IPS-18c (cell line): ENCODE results near the gene STAT4.

Experiments used
- H3K4me3 ChIP-seq: 2 replicates; pipeline ENCODE4 v1.7.0; 2013; ENCODE audit warnings: low read depth, mild to moderate bottlenecking, low read length, moderate library complexity; ENCODE audit not compliant: insufficient read depth
- H3K9me3 ChIP-seq: one replicate; pipeline ENCODE4 v1.6.1; 2013; ENCODE audit warnings: mild to moderate bottlenecking, low read length, moderate library complexity; ENCODE audit not compliant: control insufficient read depth, insufficient read depth

STAT4 gene

DNA sequence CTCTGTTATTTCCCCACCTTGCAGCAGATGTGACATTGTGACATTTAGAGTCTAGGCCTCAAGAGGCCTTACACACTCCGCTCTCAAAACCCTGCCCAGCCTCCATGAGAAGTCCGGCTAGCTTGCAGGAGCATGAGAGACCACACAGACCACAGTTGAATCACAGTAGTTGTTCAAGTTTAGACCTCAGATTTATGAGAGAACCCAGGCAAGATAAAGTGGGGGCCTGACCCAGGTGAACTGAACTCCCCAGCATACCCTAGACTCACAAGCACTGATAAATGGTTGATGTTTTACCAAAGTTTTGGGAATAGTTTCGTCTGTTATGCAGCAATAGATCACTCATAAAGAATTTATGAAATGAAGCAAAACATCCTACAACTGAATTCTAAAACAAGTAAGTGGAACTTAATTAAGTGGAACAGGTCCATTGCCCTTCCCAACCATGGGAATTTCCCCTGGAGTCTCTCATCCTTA lies 132.1 kb downstream of the STAT4 start:
- no peaks in the 10 kb centered on the region for H3K9me3 ChIP-seq
- H3K4me3 ChIP-seq: no peak overlapping the region

DNA sequence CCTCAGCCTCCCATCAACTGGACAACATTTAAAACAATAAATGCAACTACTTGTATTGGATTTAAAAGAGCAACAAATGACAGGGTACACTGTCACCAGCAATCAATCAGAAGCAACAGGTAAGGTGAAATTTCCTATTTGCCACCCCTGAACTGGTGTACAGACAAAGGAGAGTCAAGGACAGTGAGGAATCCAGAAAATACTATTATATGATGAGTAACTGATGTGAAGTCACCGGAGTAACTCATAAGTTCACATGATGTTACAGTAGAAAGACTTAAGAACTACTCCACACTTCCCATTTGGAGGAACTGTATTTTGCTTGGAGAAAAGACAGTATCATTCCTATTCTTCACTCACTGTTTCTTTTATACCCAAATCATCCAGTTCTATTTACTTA lies 132.7 kb downstream of the STAT4 start:
- no peaks in the 10 kb centered on the region for H3K9me3 ChIP-seq

DNA sequence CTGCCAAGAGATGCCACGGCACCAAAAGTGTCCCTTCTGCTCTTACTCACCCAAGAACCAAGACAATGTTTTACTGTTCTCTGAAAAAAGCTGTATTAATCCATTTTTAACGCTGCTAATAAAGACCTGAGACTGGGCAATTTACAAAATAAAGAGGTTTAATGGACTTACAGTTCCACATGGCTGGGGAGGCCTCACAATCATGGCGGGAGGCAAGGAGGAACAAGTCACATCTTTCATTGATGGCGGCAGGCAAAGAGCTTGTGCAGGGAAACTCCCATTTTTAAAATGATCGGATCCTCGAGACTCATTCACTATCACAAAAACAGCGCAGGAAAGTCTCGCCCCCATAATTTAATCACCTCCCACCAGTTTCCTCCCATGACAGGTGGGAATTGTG lies 135.0 kb downstream of the STAT4 start:
- Histone ChIP-seq H3K4me3 (no peak overlapping the region), H3K9me3 (no peaks in the 10 kb centered on the region)

More for the DNA sequence above, 132.7 kb downstream of the STAT4 start:
- no peak overlapping the region for H3K4me3 ChIP-seq

DNA sequence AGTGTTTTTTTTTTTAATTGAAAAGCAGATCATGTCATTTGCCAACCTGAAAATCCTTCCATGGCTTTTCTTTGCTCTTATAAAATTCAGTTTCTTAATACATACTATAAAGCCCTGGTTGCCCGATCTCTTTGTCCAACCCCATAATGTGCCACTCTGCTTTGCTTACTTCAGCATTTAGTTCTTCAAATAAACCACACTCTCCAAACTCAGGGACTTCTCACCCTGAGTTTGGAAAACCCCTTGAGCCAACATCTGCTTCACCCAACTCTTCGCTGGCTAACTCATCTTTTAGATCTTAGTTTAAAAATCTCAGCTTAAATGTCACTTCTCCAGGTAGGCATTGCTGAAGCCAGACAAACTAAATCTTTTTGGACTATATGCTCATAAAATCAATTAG lies 135.6 kb downstream of the STAT4 start:
- Histone ChIP-seq H3K9me3 (no peaks in the 10 kb centered on the region), H3K4me3 (no peak overlapping the region)

DNA sequence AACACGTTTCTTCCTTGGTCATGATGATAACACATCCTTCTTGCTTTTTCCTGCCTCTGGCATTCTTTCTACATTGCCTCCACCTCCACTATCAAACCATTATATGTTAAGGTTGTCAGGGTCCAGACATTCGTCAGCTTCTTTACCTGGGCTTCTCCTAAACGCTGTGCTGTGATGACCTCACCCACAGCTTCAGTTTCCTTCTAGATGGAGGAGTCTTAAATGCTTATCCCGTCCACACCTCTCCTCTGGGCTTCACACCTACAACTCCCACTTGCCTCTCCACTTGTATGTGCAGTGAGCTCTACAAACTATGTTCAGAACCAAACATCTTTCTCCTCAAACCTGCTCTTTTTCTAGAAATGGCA lies 136.2 kb downstream of the STAT4 start:
- H3K4me3 ChIP-seq: peak overlapping the region; percentile 80
- no peaks in the 10 kb centered on the region for H3K9me3 ChIP-seq

DNA sequence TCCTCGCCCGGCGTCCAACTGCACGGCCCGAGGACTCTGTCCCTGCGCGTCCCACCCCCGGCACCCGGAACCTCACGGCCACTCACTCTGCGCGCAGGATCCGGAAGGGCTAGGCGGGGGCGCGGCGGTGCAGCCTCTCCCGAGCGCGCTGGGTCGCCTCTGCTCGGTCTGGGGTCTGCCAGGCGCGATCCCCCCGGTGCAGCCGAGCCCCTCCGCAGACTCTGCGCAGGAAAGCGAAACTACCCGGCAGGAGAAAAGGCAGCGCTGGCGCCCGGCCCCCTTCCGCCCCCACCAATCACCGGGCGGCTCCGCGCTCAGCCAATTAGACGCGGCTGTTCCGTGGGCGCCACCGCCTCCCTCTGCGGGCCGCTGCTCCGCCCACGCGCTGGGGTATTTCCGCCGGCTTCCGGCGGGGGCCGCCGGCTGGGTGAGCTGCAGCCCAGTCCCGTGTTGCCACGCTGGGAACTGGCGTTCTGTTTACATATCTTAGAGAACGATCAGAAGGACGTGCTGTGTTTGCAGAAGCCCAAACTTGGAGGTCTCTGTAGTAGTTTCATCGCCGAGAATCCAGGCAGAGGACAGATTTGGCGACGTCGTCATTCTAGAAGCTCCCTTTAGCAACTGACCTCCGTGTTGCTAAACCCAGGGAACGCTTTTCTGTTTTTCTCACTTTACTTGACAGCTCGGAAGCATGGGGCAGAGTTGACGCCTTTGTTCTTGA lies 136.7 kb downstream of the STAT4 start, which contains the start of gene STAT1:
Gene STAT1 (minus strand): TSS at position 240 of the 721 bp plus-strand sequence. CDS start 4,168 bp downstream, outside the sequence.
- Histone ChIP-seq H3K4me3 (peak within 1 kb of the TSS; percentile 80), H3K9me3 (no peaks in the 10 kb centered on the region)

DNA sequence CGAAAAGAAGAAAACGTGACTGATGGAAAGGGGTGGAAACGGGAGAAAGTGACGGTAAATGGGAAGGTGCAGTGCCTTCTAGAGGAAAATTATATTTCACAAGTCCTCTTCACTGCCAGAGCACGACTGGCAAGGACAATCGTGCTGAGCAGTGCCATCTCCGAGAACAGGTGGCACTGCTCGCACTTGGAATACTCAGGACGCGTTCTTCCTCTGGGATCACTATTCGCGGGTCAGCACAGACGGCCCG lies 137.2 kb downstream of the STAT4 start:
- peak overlapping the region; percentile 80 for H3K4me3 ChIP-seq
- H3K9me3 ChIP-seq: no peaks in the 10 kb centered on the region

DNA sequence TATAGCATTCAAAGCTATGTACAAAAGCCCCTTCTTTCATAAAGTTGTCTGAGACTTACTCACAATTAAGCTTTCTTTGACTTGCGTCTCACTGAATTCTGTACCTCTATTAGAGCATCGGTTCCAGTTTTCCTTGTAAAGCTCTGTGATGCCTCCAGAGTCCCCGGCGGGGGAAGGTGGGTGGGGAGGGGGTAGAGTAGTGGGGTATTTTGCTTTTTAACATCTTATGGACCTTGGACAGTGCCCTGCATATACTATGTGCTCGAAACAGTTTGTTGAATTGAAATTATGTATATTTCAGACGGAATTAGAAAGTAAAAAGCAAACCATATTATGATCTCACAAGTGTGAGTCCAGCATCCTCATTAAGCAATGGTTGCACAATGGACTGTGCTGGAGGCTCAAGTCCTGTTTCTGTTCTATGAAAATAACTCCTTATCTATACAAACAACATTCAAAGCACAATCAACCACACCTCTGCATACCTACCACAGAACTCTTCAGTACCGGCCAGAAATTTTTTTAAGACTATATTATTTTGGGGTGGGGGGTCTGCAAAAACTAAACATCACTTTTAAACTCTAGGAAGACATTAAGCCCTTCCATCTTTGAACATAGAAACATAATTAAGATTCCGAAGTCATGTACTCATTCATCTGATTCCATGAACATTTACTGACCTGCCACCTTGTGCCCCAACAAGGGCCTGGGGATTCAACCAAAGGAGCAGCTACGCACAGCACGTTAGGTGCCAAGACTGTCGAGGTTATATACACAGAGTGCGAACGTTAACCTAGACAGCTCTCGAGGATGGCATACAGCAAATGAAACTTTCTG lies 137.7 kb downstream of the STAT4 start:
- Histone ChIP-seq H3K4me3 (peak overlapping the region; percentile 80), H3K9me3 (no peaks in the 10 kb centered on the region)

DNA sequence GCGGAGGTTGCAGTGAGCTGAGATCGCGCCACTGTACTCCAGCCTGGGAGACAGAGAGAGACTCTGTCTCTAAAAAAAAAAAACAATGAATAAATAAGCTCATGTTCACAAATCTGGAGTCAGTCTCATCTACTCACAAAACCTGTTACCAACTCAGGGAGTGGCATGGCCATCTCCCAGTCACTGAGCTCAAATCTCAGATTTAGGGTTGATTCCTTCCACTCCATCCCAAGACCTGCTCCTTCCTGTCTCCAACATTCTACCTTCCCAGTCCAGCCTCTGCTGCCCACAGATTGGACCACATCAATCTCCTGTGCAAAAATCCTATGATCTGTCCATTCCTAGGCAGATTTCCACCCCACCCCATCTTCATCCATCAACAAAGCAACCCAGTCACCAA lies 138.4 kb downstream of the STAT4 start:
- Histone ChIP-seq H3K9me3 (no peaks in the 10 kb centered on the region), H3K4me3 (no peak overlapping the region)

DNA sequence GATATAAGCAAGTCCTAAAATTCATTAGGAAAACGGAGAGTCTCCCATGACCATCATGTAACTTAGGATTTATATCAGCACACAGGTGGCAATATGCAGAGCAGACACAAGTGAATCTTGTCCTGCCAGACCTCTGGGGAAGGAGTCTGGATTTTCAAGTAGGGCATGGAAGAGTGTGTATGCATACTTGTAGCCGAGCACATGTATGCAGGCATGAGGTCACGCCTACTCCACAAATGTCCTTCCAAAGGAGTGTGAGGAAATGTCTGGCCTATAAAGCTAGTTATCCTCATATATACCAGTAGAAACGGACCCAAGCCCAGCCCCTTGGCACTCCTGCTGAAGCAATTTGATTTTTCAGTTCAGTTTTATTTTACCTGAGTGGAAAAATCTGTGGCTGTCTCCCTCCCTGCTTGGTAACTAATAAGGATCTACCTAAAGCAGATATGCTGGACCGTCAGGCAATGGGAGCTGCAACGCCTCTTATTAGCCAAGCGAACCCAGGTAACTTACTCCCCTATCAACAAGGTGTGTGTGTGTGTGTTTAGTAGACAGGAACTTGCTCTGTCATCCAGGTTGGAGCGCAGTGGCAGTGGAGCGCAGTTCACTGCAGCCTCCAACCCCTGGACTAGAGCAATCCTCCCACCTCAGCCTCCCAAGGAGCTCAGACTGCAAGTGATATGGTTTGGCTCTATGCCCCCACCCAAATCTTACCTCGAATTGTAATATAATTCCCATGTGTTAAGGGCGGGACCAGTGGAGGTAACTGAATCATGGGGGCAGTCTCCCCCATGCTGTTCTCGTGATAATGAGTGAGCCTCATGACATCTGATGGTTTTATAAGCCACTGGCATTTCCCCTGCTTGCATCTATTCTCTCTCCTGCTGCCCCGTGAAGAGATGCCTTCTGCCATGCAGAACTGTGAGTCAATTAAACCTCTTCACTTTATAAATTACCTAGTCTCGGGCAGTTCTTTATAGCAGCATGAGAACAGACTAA lies 139.6 kb downstream of the STAT4 start:
- no peak overlapping the region for H3K4me3 ChIP-seq

DNA sequence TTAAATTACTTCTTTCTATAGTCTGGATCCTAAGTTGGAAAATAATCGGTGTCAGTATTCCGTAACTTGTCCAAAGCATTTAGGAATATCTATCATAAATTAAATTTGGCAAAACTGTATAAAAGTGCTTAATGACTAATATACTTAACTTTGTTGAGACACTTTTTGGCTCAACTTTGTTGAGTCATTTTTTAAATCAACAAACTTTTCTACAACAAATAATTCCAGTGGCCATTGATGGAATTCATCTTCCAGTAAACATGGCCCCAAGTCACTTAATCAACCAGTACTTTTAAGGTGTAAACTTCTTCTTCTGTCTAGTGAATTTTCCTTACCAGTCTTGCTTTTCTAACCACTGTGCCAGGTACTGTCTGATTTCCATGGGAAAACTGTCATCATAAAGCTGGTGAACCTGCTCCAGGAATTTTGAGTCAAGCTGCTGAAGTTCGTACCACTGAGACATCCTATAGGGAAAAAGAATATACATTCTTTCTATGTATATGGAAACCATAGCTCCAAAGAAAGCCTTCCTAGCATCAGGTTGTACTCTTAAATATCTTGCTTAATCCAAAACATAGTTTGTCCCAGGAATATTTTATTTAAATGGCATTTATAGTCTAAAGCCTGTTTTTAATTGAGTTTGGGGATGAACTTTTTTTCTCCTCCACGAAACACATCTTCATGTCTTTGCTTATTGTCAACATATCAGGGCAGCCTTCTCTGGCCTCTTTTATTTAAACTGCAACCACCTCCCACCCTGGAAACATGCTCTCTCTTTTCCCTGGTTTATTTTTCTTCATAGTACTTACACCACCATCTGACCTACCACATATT lies 141.0 kb downstream of the STAT4 start:
- H3K4me3 ChIP-seq: no peak overlapping the region
- no peaks in the 10 kb centered on the region for H3K9me3 ChIP-seq

More for the DNA sequence above, 139.6 kb downstream of the STAT4 start:
- no peaks in the 10 kb centered on the region for H3K9me3 ChIP-seq

DNA sequence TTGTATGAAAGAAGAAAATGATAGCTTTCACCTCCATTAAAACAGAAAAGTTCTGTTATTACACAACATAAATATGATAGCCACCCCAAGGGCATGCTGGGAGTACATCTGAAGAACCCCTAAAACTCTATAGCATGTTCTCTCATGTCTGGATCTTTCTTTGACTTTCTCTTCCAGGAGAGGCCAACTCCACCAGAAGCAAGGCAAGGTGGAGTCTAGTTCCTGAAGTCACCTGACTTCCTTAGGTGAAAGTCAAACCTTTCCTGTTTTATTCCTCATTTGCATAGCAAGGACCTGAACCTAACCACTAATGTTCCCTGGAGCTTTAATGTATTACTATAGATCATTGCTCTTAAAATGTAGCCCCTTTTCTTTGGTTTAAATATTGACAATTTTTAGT lies 142.5 kb downstream of the STAT4 start:
- Histone ChIP-seq H3K9me3 (no peaks in the 10 kb centered on the region), H3K4me3 (no peak overlapping the region)

DNA sequence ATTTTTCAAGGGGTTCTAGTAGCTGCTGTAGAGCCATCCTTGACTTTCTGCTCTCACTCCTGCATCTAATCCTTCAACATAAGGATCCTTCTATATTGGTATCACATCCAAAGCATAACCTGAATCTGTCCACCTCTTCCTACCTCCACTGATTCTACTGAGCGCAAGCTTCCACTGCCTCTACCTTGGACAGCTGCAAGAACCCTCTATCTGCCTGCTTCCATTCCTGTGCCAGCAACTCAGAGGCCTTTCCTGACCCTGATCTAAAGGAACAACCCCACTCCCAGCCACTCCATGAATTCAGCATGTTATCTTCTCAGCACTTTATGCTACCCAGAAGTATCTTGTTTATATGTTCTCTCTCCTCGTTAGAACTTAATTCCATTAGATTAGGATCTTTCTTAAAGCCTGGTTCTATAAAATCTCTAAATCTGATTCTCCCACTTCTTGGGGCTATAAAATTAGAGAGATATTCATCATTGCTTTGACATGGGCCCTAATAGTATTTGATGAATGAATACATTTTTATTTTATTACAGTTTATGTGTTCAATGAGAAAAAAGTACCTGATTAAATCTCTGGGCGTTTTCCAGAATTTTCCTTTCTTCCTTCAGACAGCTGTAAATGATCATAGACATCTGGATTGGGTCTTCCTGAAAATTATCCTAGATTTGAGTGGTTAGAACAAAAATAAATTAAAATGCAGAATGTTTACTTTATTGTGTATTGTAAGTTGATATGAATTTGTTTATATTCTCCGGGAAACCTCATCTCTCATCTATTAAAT lies 143.6 kb downstream of the STAT4 start:
- H3K4me3 ChIP-seq: no peak overlapping the region

DNA sequence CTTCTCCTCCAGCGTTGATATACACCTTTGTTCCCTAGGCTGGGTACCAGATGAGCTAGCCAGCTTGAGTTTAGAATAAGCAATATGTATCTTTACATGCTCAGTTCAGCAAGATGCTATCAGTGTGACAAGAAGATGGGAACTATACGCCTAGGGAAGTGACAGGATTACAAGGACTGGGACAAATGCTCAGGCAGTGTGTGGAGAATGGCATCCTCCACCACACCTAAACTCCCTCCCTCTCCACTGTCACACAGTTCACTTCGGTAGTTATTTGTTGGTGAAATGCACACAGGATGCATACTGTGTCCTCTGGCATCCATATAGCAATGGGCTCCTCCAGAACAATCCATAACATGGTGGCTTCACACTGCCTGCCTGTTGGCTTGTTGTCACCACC lies 144.5 kb downstream of the STAT4 start:
- Histone ChIP-seq H3K4me3 (no peak overlapping the region), H3K9me3 (no peaks in the 10 kb centered on the region)

More for the DNA sequence above, 143.6 kb downstream of the STAT4 start:
- H3K9me3 ChIP-seq: no peaks in the 10 kb centered on the region

DNA sequence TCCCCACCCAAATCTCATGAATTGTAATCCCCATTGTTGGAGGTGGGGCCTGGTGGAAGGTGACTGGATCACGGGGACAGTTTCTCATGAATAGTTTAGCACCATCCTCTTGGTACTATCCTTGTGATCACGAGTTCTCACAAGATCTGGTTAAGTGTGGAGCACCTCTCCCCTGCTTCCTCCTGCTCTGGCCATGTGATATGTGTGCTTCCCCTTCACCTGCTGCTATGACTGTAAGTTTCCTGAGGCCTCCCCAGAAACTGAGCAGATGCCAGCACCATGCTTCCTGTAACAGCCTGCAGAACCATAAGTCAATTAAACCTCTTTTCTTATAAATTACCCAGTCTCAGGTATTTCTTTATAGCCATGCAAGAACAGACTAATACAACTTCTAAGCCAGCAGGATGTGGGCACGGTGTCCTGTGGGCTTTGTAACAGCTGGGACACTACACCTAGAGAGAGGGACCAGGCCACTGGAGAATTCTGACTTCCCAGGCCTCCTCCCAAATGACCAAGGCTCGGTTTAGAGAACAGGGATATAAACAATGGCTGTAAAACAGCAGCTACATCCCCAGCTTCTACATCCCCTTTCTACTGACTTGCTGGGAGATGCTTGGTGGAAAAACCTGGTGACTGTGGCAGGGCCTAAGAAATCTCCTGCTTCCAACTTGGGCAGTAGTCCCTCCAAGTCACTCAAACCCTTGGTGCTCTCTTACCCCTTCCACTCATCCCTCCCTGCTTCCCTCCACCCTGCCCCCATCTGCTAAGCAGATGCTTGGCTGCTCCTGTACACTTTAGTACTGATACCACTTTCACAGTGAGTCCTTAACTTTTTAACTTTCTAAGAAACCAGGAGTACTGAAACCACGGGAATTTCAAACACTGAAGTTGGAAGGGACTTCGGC lies 147.1 kb downstream of the STAT4 start:
- Histone ChIP-seq H3K4me3 (no peak overlapping the region), H3K9me3 (no peaks in the 10 kb centered on the region)
